NCI-H2227 treated with DMSO at 0.1 percent for 48 hours (cell line): ENCODE results near the gene PDLIM5.

Experiments used
- DNase-seq: peaks from one replicate; lab custom pipeline; 2025; lab: John Stamatoyannopoulos, UW

Gene PDLIM5

DNA sequence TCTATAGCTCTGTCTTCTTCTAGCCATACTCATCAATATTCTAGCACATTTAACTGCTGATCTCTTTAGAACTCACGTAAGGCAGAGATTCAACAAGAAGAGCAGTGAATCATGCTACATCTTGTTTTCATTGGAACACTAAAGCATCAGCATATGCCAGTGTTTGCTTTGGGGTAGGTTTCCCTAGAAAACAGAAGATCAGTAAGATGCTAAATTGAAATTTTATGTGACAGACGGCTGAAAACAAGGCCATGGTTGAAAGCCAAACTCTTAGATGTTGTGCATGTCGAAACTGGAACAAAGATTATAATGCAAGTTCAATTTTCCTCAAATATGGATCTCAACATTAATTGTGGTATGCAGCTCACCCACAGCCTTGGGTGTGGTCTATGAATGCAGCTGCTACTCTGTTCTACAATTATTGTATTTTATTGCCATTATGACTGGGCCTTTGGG is 107.6 kb downstream of the PDLIM5 start:
- DNase-seq, result no peak

- no peak for DNase-seq
Measured at GRCh38 chr4:94561249-94562024, 109.7 kb downstream of the PDLIM5 start.

- no peak for DNase-seq
Measured at GRCh38 chr4:94562285-94562684, 110.5 kb downstream of the PDLIM5 start.

DNA sequence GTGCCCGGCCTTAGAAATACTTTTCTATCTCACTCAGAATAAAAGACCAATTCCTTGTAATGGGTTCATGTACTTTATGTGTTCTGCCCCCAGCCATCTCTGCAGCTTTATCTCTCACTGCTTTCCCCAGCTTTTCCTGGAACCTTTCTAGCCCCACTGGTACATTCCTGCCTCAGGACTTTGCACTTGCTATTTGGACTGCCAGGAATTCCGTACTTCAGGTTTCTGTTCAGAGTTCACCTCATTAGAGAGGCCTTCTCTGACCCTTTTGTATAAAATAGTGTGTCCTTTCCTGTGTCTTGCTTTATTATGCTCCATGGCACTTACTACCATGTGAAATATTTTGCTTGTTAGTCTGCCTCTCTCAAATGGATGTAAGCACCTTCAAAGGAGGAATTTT is 112.5 kb downstream of the PDLIM5 start:
- DNase-seq, result no peak

DNA sequence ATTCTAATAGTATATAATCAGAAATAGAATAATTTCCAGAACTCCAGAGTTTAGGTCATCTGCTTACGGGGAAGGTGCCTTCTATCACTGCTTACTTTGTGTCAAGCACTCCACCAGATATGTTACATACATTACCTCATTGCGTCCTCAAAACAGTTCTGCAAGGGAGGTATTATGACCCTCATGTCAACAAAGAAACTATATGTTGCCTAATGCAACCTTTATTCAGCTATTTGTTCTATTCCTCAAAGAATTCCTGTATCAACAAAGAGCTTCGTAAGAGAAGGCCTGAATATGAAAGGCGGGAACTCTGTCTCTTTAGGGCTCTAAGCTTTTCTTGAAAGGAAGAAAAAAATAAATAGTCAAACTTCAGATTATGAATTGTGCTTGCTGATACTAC is 114.7 kb downstream of the PDLIM5 start:
- DNase-seq, result no peak

DNA sequence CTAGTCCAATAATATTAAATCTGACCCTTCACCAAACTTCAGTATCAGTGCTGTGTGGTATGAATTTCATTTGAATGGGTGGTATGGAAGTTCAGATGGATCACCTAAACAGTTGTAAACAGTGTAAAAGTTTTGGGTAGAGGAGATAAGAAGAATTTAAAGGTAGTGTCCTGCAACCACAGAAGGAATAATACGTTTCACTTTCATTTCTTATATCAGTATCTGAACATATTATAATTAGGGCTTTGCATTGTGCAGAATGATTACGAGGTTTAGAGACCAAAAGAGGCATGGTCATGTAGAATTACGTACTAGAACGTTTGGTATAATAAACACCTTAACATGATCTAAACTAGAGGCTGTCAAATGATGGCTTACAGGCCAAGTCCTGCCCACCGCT is 116.1 kb downstream of the PDLIM5 start:
- DNase-seq, result no peak

GRCh38 chr4:94570558-94570957 is 118.8 kb downstream of the PDLIM5 start:
- peak; percentile 4 for DNase-seq

DNA sequence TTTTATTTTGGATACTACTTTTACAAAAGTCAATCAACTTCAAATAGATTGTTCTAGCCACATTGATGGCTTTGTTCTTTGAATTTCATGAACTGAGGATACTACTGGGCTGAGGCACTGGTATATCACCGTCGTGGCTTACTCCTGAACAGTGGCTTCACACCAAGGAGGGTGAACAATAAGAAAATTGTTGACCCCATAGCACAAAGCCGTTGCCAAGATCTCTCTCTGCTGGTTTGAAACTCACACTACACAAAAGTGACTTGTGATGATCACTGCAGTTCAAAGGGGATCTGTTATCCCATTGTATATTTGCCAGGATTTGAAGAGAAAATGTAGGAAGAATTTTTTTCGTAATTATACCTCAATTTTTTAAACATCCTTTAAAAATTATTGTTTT is 119.6 kb downstream of the PDLIM5 start:
- DNase-seq, result peak; percentile 3

- no peak for DNase-seq
Measured at GRCh38 chr4:94571715-94572114, 120.0 kb downstream of the PDLIM5 start.

DNA sequence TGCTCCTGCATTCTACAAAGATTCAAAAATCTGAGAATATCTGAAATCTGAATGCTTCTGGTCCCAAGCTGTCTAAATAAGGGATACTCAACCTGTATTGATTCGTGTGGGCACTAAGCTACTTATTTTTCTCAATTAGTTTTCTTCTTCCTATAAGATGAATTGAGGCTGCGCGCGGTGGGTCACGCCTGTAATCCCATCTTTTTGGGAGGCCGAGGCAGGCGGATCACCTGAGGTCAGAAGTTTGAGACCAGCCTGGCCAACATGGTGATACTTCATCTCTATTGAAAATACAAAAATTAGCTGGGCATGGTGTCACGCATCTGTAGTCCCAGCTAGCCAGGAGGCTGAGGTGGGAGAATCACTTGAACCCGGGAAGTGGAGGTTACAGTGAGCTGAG is 122.3 kb downstream of the PDLIM5 start:
- no peak for DNase-seq

DNA sequence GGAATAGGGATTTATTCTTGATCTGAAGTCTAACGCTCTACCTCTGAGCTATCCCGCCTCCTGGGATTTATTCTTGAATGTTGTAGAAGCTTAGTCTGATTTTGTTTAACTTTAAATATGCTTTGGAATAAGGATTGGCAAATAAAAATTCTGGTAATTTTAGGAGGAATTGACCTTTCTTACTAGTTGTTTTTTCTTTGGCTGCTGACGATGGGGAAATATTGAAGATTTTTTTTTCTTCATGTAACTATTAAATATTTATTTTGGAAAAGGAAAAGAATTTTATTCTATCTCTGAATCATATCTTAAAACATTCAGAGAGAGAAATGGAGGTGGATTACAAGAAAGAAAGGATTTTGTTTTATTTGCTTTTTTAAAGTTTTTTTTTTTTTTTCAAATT is 122.9 kb downstream of the PDLIM5 start:
- no peak for DNase-seq

DNA sequence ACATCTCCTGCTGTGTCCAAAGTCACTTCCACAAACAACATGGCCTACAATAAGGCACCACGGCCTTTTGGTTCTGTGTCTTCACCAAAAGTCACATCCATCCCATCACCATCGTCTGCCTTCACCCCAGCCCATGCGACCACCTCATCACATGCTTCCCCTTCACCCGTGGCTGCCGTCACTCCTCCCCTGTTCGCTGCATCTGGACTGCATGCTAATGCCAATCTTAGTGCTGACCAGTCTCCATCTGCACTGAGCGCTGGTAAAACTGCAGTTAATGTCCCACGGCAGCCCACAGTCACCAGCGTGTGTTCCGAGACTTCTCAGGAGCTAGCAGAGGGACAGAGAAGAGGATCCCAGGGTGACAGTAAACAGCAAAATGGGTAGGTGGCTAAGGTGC is 123.9 kb downstream of the PDLIM5 start:
- no peak for DNase-seq

- DNase-seq, result no peak
Measured at GRCh38 chr4:94576210-94576609, 124.5 kb downstream of the PDLIM5 start.

- no peak for DNase-seq
Measured at GRCh38 chr4:94577136-94577535, 125.4 kb downstream of the PDLIM5 start.

DNA sequence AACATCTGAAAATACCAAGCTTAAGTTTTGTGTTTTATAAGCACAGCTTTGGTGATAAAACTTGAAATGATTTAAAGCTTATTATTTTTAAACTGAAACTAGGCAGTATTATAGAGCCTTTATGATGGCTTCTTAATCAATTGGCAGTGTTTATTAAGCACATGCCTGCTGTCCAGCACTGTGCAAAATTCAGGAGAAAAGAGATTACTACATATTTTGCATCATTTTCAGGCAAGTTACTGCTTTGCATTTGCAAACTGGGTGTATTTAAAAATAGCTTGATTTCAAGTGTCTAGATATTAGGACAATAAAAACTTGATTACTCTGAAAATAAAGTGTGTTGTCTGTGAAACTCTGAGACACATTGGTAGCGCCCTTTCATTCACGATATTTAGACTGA is 126.5 kb downstream of the PDLIM5 start:
- DNase-seq, result no peak

DNA sequence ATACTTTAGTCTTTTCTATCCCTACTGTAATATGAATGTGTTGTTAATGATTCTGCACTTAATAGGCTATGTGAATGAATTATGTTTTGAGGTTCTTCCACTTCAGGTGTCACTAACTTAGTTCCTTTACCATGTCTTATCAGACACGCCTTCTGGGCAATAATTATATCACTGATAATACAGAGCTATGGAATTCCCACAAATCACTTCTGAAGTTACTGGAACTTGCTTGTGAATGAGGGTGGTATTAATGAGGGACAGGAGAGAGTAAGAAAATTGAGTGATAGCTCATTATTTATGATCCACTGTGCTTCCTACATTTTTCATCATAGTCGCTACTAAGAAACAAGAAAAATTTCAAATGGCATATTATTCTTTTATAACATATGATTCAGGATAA is 130.0 kb downstream of the PDLIM5 start:
- no peak for DNase-seq

DNA sequence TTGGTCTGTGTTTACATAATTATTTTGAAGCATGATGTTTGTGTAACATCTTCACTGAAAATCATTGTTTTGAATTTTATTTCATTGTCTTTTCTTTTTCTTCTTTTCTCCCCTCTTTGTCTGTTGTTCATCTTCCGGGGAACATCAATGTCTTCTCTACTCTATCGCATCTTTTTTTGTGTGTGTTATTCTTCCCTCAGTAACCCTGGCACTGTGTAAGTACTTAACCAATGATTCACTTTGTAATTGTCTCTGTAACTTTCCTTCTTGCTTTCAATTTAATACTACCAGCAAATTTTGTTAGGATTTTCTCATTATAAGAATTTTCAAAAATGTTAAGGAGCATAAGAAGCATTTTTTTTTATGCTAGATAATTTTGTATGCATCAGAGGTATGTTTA is 130.8 kb downstream of the PDLIM5 start:
- DNase-seq, result no peak

DNA sequence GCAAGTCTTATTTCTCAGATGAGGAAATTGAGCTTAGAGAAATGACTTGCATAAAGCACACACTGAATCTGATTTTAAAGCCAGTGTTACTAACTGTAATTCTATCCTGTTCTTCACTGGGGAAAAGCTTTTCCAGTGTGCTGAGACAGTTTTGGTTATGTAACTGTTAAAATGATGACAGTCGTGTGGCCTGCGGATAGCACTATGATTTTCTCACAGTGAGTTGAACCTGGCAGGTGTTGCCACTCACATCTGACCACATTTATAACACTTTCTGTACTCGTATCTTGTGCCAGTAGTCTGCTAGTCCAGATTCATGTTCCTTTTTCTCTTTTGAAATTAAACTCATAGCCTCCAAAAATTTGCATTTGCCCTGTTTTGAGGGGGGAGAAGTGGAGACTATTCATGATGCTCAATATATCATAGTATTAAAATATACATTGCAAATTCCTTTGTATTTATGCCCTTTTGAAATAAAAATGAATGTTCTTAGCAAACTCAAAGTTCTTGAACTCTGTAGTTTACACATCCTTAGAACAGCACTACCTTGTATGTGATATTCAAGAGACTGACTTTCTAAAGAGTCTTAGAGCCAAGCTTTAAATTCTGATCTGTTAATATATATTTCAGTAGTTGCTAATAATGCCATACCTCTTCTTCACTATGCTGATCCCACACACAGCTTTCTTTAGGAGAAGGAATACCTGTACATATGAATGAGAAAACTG is 132.3 kb downstream of the PDLIM5 start:
- DNase-seq, result no peak

- no peak for DNase-seq
Measured at GRCh38 chr4:94588896-94589693, 137.4 kb downstream of the PDLIM5 start.

GRCh38 chr4:94590493-94590892 is 138.8 kb downstream of the PDLIM5 start:
- DNase-seq, result no peak

DNA sequence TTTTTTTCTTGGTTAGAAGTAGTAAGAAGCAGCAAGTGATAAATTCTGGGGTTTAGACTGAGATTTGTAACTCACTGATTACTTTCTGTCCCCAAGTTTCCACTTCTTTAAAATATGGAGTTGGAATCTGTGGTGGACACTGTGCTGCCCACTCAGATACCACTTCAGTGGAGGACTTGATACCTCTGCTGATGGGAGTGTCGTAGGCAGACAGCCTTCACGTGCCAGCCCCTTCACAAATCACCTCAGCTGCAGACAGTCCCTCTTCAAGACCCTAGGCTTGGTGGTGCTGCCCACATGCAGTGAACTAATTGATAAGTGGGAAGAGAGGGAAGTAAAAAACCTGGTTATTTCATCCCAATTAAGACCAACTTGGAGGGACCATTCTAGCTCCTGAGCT is 139.5 kb downstream of the PDLIM5 start:
- no peak for DNase-seq

DNA sequence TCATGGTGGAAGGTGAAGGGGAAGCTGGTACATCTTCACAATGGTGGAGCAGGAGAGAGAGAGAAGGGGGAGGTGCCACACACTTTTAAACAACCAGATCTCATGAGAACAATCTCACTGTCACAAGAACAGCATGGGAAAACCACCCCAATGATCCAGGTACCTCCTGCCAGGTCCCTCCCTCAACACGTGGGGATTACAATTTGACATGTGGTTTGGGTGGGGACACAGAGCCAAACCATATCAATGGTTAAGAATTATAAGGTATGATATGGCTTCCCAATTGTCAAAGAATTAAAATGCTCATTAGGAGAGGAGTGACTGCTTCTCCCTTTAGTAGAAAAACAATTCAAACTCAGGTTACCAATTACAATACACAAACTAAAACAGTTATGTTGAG is 143.3 kb downstream of the PDLIM5 start:
- DNase-seq, result no peak
